IMR-90 (cell line): Measurements from ENCODE around the gene CUX1. TPM values are rescaled to one million over a fixed set of nuclear protein-coding genes. Genes with fewer than 3 reads are reported as not detected.

Experiments
- ATAC-seq: fragments of 200-7000 bp; cut with Tn5 transposase; 2 replicates; pipeline ENCODE4 v1.9.1; 2020; ENCODE audit warnings: low read depth, mild to moderate bottlenecking, moderate library complexity
- BruUV-seq: library from RNA; stranded (reverse); fragments of 400-500 nt; replicated peaks from 2 replicates; lab custom pipeline; 2021; lab: Mats Ljungman, UMichigan
- CTCF ChIA-PET: fragments of 300-600 bp; formaldehyde crosslinking; extraction: SDS; loops from one replicate; lab custom pipeline; 2021; ENCODE audit warnings: antibody characterized with exemption; lab: Yijun Ruan, JAX
- POLR2A ChIA-PET: fragments of 300-600 bp; sonication (Branson Sonifier 250); formaldehyde crosslinking; loops from one replicate; lab custom pipeline; 2022; ENCODE audit warnings: antibody characterized with exemption; ENCODE audit not compliant: unreplicated experiment; lab: Charles Lee
- DNase-seq: peaks from one replicate; pipeline ENCODE4 v3.0.0; 2013
- H2AFZ ChIP-seq: replicated peaks from 2 replicates; pipeline ENCODE3; 2013; ENCODE audit warnings: low read length, mild to moderate bottlenecking; ENCODE audit not compliant: poor library complexity
- H2AK5ac ChIP-seq: 2 replicates; pipeline ENCODE4 v1.6.1; 2013; ENCODE audit warnings: low read depth, low read length, inconsistent platforms
- H2AK9ac ChIP-seq: replicated peaks from 2 replicates; pipeline ENCODE3; 2013; ENCODE audit warnings: mild to moderate bottlenecking, low read depth, low read length, moderate library complexity; ENCODE audit not compliant: poor library complexity
- H2BK120ac ChIP-seq: 2 replicates; pipeline ENCODE4 v1.6.1; 2013; ENCODE audit warnings: low read depth, low read length, inconsistent platforms
- H2BK15ac ChIP-seq: 3 replicates; pipeline ENCODE4 v1.6.1; 2013; ENCODE audit warnings: low read depth, low read length, inconsistent platforms
- H2BK20ac ChIP-seq: 2 replicates; pipeline ENCODE4 v1.6.1; 2013; ENCODE audit warnings: low read depth, mild to moderate bottlenecking, inconsistent platforms, low read length, moderate library complexity
- H2BK5ac ChIP-seq: 2 replicates; pipeline ENCODE4 v1.6.1; 2013; ENCODE audit warnings: mild to moderate bottlenecking, low read depth, low read length, inconsistent platforms; ENCODE audit not compliant: poor library complexity, severe bottlenecking
- H3K14ac ChIP-seq: replicated peaks from 2 replicates; pipeline ENCODE4 v1.6.1; 2013; ENCODE audit warnings: low read depth, low read length, inconsistent platforms
- H3K18ac ChIP-seq: 2 replicates; pipeline ENCODE4 v1.6.1; 2013; ENCODE audit warnings: low read depth, low read length, control low read depth
- H3K23ac ChIP-seq: 2 replicates; pipeline ENCODE4 v1.6.1; 2013; ENCODE audit warnings: low read depth, low read length, inconsistent platforms
- H3K27ac ChIP-seq: 2 replicates; pipeline ENCODE4 v1.5.1; 2013; ENCODE audit warnings: mild to moderate bottlenecking, control low read depth, low read length; ENCODE audit not compliant: insufficient read depth
- H3K27me3 ChIP-seq: 2 replicates; pipeline ENCODE4 v1.6.1; 2013; ENCODE audit warnings: low read length; ENCODE audit not compliant: control insufficient read depth, insufficient read depth
- H3K36me3 ChIP-seq: 2 replicates; pipeline ENCODE4 v1.6.1; 2013; ENCODE audit warnings: low read length, mixed read lengths; ENCODE audit not compliant: control insufficient read depth, insufficient read depth
- H3K4ac ChIP-seq: 2 replicates; pipeline ENCODE4 v1.6.1; 2013; ENCODE audit warnings: low read depth, low read length, inconsistent platforms
- H3K4me1 ChIP-seq: 2 replicates; pipeline ENCODE4 v1.6.1; 2013; ENCODE audit warnings: low read length, mixed read lengths; ENCODE audit not compliant: control insufficient read depth, insufficient read depth
- H3K4me2 ChIP-seq: 2 replicates; pipeline ENCODE4 v1.6.1; 2013; ENCODE audit warnings: low read depth, mild to moderate bottlenecking, control low read depth, low read length, moderate library complexity
- H3K4me3 ChIP-seq: 2 replicates; pipeline ENCODE4 v1.5.1; 2013; ENCODE audit warnings: low read depth, mild to moderate bottlenecking, control low read depth, low read length, moderate library complexity; ENCODE audit not compliant: insufficient read depth
- H3K56ac ChIP-seq: 2 replicates; pipeline ENCODE4 v1.6.1; 2013; ENCODE audit warnings: low read length, inconsistent platforms; ENCODE audit not compliant: insufficient read depth; ENCODE audit errors: extremely low read depth
- H3K79me1 ChIP-seq, 2 experiments: 2 replicates each; pipeline ENCODE4 v1.6.1; 2013; ENCODE audit warnings: low read length in 2 of 2, inconsistent platforms in 1 of 2, low read depth in 1 of 2
- H3K9ac ChIP-seq: 2 replicates; pipeline ENCODE4 v1.6.1; 2013; ENCODE audit warnings: low read depth, low read length, control low read depth
- H3K9me1 ChIP-seq: 2 replicates; pipeline ENCODE4 v1.6.1; 2013; ENCODE audit warnings: low read length, inconsistent platforms; ENCODE audit not compliant: insufficient read depth
- H3K9me3 ChIP-seq: 2 replicates; pipeline ENCODE4 v1.6.1; 2013; ENCODE audit warnings: low read length; ENCODE audit not compliant: control insufficient read depth, insufficient read depth
- H4K20me1 ChIP-seq: 2 replicates; pipeline ENCODE4 v1.6.1; 2013; ENCODE audit warnings: low read length, inconsistent platforms; ENCODE audit not compliant: insufficient read depth
- H4K5ac ChIP-seq: 2 replicates; pipeline ENCODE4 v1.6.1; 2013; ENCODE audit warnings: mild to moderate bottlenecking, low read depth, low read length, control low read depth
- H4K8ac ChIP-seq, 2 experiments: 2 replicates each; pipeline ENCODE4 v1.6.1; 2013; ENCODE audit warnings: low read depth in 2 of 2, low read length in 2 of 2, control low read depth in 1 of 2, inconsistent platforms in 1 of 2
- H4K91ac ChIP-seq: 2 replicates; pipeline ENCODE4 v1.6.1; 2013; ENCODE audit warnings: low read depth, low read length, inconsistent platforms; ENCODE audit not compliant: insufficient read depth
- BHLHE40 ChIP-seq: fragments of 150-350 bp; IDR thresholded peaks from 2 replicates; pipeline ENCODE4 v1.6.1; 2016; ENCODE audit warnings: mild to moderate bottlenecking, low read depth, low read length
- WGBS, 2 experiments: methylation state at CpG; one replicate each; pipeline versions ENCODE4 v1.1.5 to v1.1.7; 2013; ENCODE audit warnings: missing lambda C conversion rate in 2 of 2; ENCODE audit not compliant: insufficient read length in 1 of 2; ENCODE audit errors: extremely low coverage in 2 of 2; 5-methylcytosine and 5-hydroxymethylcytosine counted together
- dilution Hi-C: fragments of 300-500 bp; cut with HindIII; formaldehyde crosslinking; loops from one replicate; pipeline ENCODE4 v1.14.3; 2018; ENCODE audit warnings: low sequenced_read_pairs; ENCODE audit not compliant: unreplicated experiment
- in situ Hi-C: fragments of 300-500 bp; cut with MboI; formaldehyde crosslinking; loops from 3 replicates; pipeline ENCODE4 v1.14.3; 2019; ENCODE audit warnings: low sequenced_read_pairs, inconsistent platforms, mixed read lengths
- intact Hi-C: fragments of 100-400 bp; cut with micrococcal nuclease; formaldehyde crosslinking; loops from 2 replicates; pipeline ENCODE4 v1.10.0; 2022
- polyA plus RNA-seq, 3 experiments: library from polyadenylated mRNA; depleted of rRNA; stranded (reverse); fragments of >200 nt; gene quantifications; 2 replicates each; pipeline ENCODE4 v1.2.3, GENCODE V29; 2012; ENCODE audit warnings: low replicate concordance in 1 of 3
- total RNA-seq: library from RNA; depleted of rRNA; stranded (reverse); fragments of >200 nt; gene quantifications from 2 replicates; pipeline ENCODE4 v1.2.3, GENCODE V29; 2012

CUX1 gene
- total and polyA plus RNA-seq, 2 of the 4 experiments (the other 2 are of a cell fraction) = 19.7 to 46.4 TPM

DNA sequence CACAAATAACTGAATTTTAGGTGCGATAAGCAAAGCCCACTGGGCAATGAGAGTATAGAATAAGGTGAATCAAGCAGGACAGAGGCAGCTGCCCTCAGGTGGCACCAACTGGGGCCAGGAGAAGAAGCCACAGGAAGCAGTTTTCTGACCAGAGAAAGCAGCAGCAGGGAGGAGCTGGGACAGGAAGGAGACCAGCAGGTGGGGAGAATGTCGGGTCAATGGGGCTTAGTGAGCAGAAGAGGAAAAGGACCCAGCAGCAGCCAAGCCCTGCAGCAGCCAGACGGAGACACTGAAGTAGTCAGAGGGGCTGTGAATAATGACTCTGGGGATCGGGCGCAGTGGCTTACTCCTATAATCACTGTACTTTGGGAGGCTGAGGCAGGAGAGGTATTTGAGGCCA lies 259.7 kb downstream of the CUX1 start:
- DNase-seq = no peak
- Histone ChIP-seq H4K8ac (no peak overlapping the region), H3K9me1 (peaks cover 7% of the 10 kb centered on the region), H3K4me2 (no peak overlapping the region), H3K4me3 (no peak overlapping the region), H2BK15ac (no peak overlapping the region), H3K9me3 (peaks cover 8% of the 10 kb centered on the region), H3K36me3 (peaks cover 24% of the 10 kb centered on the region), H3K56ac (no peak overlapping the region), H2BK5ac (no peak overlapping the region), H2AK5ac (no peak overlapping the region), H3K23ac (no peak overlapping the region), H4K20me1 (no peaks in the 10 kb centered on the region; the same call in 1 of the 2 replicates), H4K91ac (no peak overlapping the region), H3K27ac (no peak overlapping the region), H2AK9ac (no peak overlapping the region), H2BK20ac (no peak overlapping the region), H3K9ac (no peak overlapping the region), H3K14ac (no peak overlapping the region), H2BK120ac (no peak overlapping the region), H4K5ac (no peak overlapping the region), H3K18ac (no peak overlapping the region), H3K4me1 (peaks cover 2% of the 10 kb centered on the region; the same call in 1 of the 2 replicates), H3K79me1 (peaks cover 20 to 22% of the 10 kb centered on the region in 2 experiments; a peak in 2 of 4 replicates), H3K4ac (no peak overlapping the region), H2AFZ (no peak overlapping the region), H3K27me3 (no peaks in the 10 kb centered on the region)
- in situ Hi-C loops = no loop called here
- TF ChIP-seq BHLHE40 = no peak
- BruUV-seq = no TSS peak
- POLR2A ChIA-PET = no interaction called here
- intact Hi-C loops = no loop called here
- dilution Hi-C loops = no loop called here
- no peak for ATAC-seq
- CTCF ChIA-PET = no interaction called here
- 83% methylated on average over 2 of the region's 5 CpGs; no CpG with 5 or more reads in 1 of the 2 experiments for WGBS, 2 experiments
